Calu3 (cell line): ENCODE measurements around the gene FHIT. TPM values are rescaled to one million over a fixed set of nuclear protein-coding genes. Genes with fewer than 3 reads are reported as not detected.

Experiments used
- Bru-seq: library from RNA; stranded (reverse); fragments of 400-500 nt; gene quantifications from one replicate; lab custom pipeline; 2021; lab: Mats Ljungman, UMichigan
- BruChase-seq, 2 experiments: library from RNA; stranded (reverse); fragments of 400-500 nt; gene quantifications; one replicate each; lab custom pipeline; 2021; lab: Mats Ljungman, UMichigan
- BruUV-seq: library from RNA; stranded (reverse); fragments of 400-500 nt; replicated peaks from 2 replicates; lab custom pipeline; 2021; lab: Mats Ljungman, UMichigan
- CTCF ChIA-PET: fragments of 300-600 bp; sonication (Branson Sonifier 250); formaldehyde crosslinking; loops from one replicate; lab custom pipeline; 2022; ENCODE audit warnings: antibody characterized with exemption; lab: Charles Lee
- DNase-seq: peaks from one replicate; pipeline ENCODE4 v3.0.0; 2022
- H3K27ac Mint-ChIP-seq: one replicate; pipeline ENCODE4 v1.8.0; 2022; ENCODE audit warnings: mixed read lengths; ENCODE audit not compliant: unreplicated experiment
- H3K27me3 Mint-ChIP-seq: one replicate; pipeline ENCODE4 v1.8.0; 2022; ENCODE audit warnings: mixed read lengths; ENCODE audit not compliant: unreplicated experiment
- H3K36me3 Mint-ChIP-seq: one replicate; pipeline ENCODE4 v1.8.0; 2022; ENCODE audit warnings: mild to moderate bottlenecking, moderate library complexity, mixed read lengths; ENCODE audit not compliant: insufficient read depth, unreplicated experiment
- H3K4me1 Mint-ChIP-seq: one replicate; pipeline ENCODE4 v1.8.0; 2022; ENCODE audit warnings: mild to moderate bottlenecking, low read depth, mixed read lengths; ENCODE audit not compliant: unreplicated experiment
- H3K4me3 Mint-ChIP-seq: one replicate; pipeline ENCODE4 v1.8.0; 2022; ENCODE audit warnings: mild to moderate bottlenecking, low read depth, moderate library complexity, mixed read lengths; ENCODE audit not compliant: unreplicated experiment
- H3K9me3 Mint-ChIP-seq: one replicate; pipeline ENCODE4 v1.8.0; 2022; ENCODE audit warnings: low read depth, mixed read lengths; ENCODE audit not compliant: unreplicated experiment
- CTCF ChIP-seq: fragments of 200-600 bp; IDR thresholded peaks from one replicate; pipeline ENCODE4 v1.8.0; 2022; ENCODE audit warnings: antibody characterized with exemption; ENCODE audit not compliant: unreplicated experiment
- intact Hi-C: fragments of 100-400 bp; cut with micrococcal nuclease; formaldehyde crosslinking; loops from one replicate; pipeline ENCODE4 v1.10.0; 2022; ENCODE audit not compliant: unreplicated experiment
- long read RNA-seq: library from polyadenylated mRNA; stranded (forward); transcript quantifications from one replicate; pipeline ENCODE4 v2.0.0, GENCODE V29; 2022
- total RNA-seq: library from RNA; stranded (reverse); gene quantifications from 2 replicates; pipeline ENCODE4 v1.2.3, GENCODE V29; 2022

FHIT gene
- total RNA-seq: 6.2 and 8.0 TPM in 2 replicates
- Bru-seq, nascent RNA: percentile 43 among the genes with signal in this experiment
- BruChase-seq, experiment 1, labeled RNA remaining after a 6-hour chase: percentile 55 among the genes with signal in this experiment
- percentile 53 among the genes with signal in this experiment for BruChase-seq, experiment 2, labeled RNA remaining after a 2-hour chase
- long read RNA-seq, partial matches to known transcripts: 0 of 4 reads
- long read RNA-seq, other reads (novel, unspliced or antisense): 4 of 4 reads

DNA sequence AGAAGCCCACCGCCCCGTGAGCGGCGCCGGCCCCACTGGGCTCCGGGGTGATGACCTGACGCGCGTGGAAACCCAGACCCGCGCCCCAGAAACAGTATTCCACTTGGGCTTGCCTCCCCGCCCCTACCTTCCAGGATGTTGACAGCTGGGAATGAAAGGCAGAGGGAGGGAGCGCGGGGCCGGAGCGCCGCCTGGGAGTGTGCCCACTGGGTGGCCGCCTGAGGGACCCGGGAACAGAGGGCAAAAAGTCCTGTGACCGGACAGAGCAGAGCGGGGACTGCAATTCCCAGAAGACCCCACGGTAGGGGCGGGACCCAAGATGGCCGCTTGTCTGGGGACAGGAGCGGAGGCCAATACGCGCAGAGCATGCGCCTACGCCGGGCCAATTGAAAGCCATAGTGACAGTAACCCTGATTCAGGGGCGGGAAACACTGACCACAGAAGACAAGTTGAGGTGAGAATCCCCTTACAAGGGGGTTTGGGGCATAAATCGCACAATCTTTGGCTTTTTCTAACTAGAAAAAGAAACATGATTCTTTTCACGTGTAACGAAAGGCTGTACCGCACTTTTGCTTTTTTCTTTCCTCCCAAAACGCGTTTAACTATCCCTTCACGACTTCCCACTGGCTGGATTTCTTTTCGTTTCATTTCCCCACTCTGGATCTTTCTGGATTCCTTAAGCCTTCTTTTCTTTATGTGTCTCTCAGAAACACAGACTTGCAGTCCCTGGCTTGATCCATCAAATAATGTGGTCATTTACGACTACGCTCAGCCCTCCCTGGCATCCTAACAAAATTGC is at the start of gene FHIT:
FHIT (minus strand) TSS at position 279 of the 799 bp plus-strand sequence.
- Mint-ChIP-seq H3K36me3 (peaks cover 25% of the 10 kb centered on the region), H3K9me3 (no peaks in the 10 kb centered on the region), H3K4me1 (peaks cover 13% of the 10 kb centered on the region), H3K27ac (peak within 1 kb of the TSS; percentile 83), H3K4me3 (peak within 1 kb of the TSS; percentile 78), H3K27me3 (no peaks in the 10 kb centered on the region)
- CTCF ChIA-PET: no interaction called here
- peak; percentile 93 for DNase-seq
- TF ChIP-seq CTCF: no peak
- no TSS peak for BruUV-seq
- intact Hi-C loops: no loop called here

- CTCF ChIA-PET: interaction anchor here (0.6 kb wide), 1 partner anchor 53 kb away, joined by 7 read pairs; no protein-coding TSS in a partner anchor
- Mint-ChIP-seq H3K4me1 (no peaks in the 10 kb centered on the region), H3K27ac (no peak overlapping the region), H3K27me3 (no peaks in the 10 kb centered on the region), H3K36me3 (no peaks in the 10 kb centered on the region), H3K4me3 (no peak overlapping the region), H3K9me3 (no peaks in the 10 kb centered on the region)
- intact Hi-C loops: no loop called here
- TF ChIP-seq CTCF: no peak
- no peak for DNase-seq
- BruUV-seq: no TSS peak
Measured at GRCh38 chr3:61300786-61301185, 49.5 kb upstream of the FHIT start.

DNA sequence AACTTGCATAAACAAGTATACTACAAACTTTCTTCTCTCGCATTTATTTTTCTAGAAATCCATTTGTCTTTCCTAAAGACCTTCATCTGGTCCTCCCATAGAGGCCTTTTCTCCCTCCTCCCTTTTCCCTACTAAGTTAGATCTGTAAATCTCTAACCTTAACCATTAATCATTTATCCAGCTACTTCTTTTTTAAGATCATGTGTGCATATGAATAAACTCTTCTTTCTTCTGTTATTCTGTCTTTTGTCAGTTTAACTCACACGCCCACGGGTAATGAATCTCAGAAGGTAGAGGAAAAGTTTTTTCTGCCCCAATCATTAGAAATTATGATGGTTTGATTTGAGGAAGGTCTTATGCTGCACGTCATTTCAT is 48.7 kb upstream of the FHIT start:
- Mint-ChIP-seq H3K4me1 (no peaks in the 10 kb centered on the region), H3K9me3 (no peaks in the 10 kb centered on the region), H3K36me3 (no peaks in the 10 kb centered on the region), H3K27ac (no peak overlapping the region), H3K27me3 (no peaks in the 10 kb centered on the region), H3K4me3 (no peak overlapping the region)
- DNase-seq: no peak
- no peak for TF ChIP-seq CTCF
- BruUV-seq: no TSS peak
- intact Hi-C loops: no loop called here
- CTCF ChIA-PET: no interaction called here

GRCh38 chr3:61299343-61300005 is 48.2 kb upstream of the FHIT start:
- Mint-ChIP-seq H3K4me1 (no peaks in the 10 kb centered on the region), H3K9me3 (no peaks in the 10 kb centered on the region), H3K36me3 (no peaks in the 10 kb centered on the region), H3K27me3 (no peaks in the 10 kb centered on the region), H3K4me3 (no peak overlapping the region), H3K27ac (no peak overlapping the region)
- intact Hi-C loops: no loop called here
- CTCF ChIA-PET: no interaction called here
- no peak for DNase-seq
- TF ChIP-seq CTCF: no peak
- BruUV-seq: no TSS peak
